OCI-LY3 (cell line): ENCODE measurements around the gene ACAN.
A peak's percentile ranks its signal among the peaks of the same experiment; 100 is the strongest.

Source experiments
- H2AFZ ChIP-seq: fragments of 200-600, 300-600 bp; shearing (Covaris generic); 2 replicates; pipeline ENCODE4 v1.6.0; 2014; ENCODE audit warnings: antibody characterized with exemption, low read depth, low read length
- H3K27ac ChIP-seq: fragments of 200-600, 300-600 bp; sonication (generic); 2 replicates; pipeline ENCODE4 v1.5.1; 2014; ENCODE audit warnings: mild to moderate bottlenecking, low read length, moderate library complexity, mixed read lengths
- H3K27me3 ChIP-seq: fragments of 200-600, 300-600 bp; sonication (generic); 2 replicates; pipeline ENCODE4 v1.6.1; 2014; ENCODE audit warnings: low read depth, low read length, mixed read lengths
- H3K36me3 ChIP-seq: fragments of 200-600, 300-600 bp; sonication (generic); replicated peaks from 2 replicates; pipeline ENCODE3; 2014; ENCODE audit warnings: low read depth, low read length, mixed read lengths
- H3K4me1 ChIP-seq: fragments of 300-600, 200-600 bp; sonication (generic); 2 replicates; pipeline ENCODE4 v1.6.1; 2014; ENCODE audit warnings: low read length, mixed read lengths
- H3K4me2 ChIP-seq: fragments of 200-600, 300-600 bp; sonication (generic); 2 replicates; pipeline ENCODE4 v1.6.1; 2014; ENCODE audit warnings: low read length, mixed read lengths
- H3K4me3 ChIP-seq: fragments of 300-600, 200-600 bp; sonication (generic); 2 replicates; pipeline ENCODE4 v1.5.1; 2014; ENCODE audit warnings: antibody characterized with exemption, mild to moderate bottlenecking, low read length, moderate library complexity
- H3K79me2 ChIP-seq: fragments of 300-600, 200-600 bp; shearing (Covaris generic); 2 replicates; pipeline ENCODE4 v1.6.1; 2014; ENCODE audit warnings: mild to moderate bottlenecking, low read length, mixed read lengths
- H3K9ac ChIP-seq: fragments of 300-600, 200-600 bp; shearing (Covaris generic); 2 replicates; pipeline ENCODE4 v1.6.0; 2014; ENCODE audit warnings: mild to moderate bottlenecking, low read length, moderate library complexity
- H3K9me3 ChIP-seq: fragments of 200-600, 300-600 bp; shearing (Covaris generic); 2 replicates; pipeline ENCODE4 v1.6.1; 2014; ENCODE audit warnings: low read length, mixed read lengths; ENCODE audit not compliant: insufficient read depth
- H4K20me1 ChIP-seq: fragments of 200-600, 300-600 bp; sonication (generic); 2 replicates; pipeline ENCODE4 v1.6.1; 2016; ENCODE audit warnings: low read length, mixed read lengths; ENCODE audit not compliant: insufficient read depth
- CTCF ChIP-seq: fragments of 200-600, 300-600 bp; sonication (generic); IDR thresholded peaks from 2 replicates; pipeline ENCODE4 v1.5.1; 2014; ENCODE audit warnings: antibody characterized with exemption, low read length, low read depth
- EZH2phosphoT487 ChIP-seq: fragments of 200-600 bp; shearing (Covaris generic); IDR thresholded peaks from 2 replicates; pipeline ENCODE4 v1.6.1; 2018; ENCODE audit warnings: antibody characterized with exemption, mixed run types, low read depth

ACAN gene

GRCh38 chr15:88909956-88910831, 107.0 kb downstream of the ACAN start:
- Histone ChIP-seq H3K79me2 (no peaks in the 10 kb centered on the region), H3K9ac (no peak overlapping the region), H3K9me3 (no peaks in the 10 kb centered on the region), H4K20me1 (no peaks in the 10 kb centered on the region), H3K4me2 (no peak overlapping the region), H3K27me3 (no peaks in the 10 kb centered on the region), H3K27ac (no peak overlapping the region), H3K4me1 (peaks cover 4% of the 10 kb centered on the region; the same call in 1 of the 2 replicates), H2AFZ (no peak overlapping the region), H3K36me3 (no peaks in the 10 kb centered on the region), H3K4me3 (no peak overlapping the region)
- TF ChIP-seq EZH2phosphoT487 (no peak), CTCF (no peak)

- Histone ChIP-seq H4K20me1 (no peaks in the 10 kb centered on the region), H3K4me1 (peaks cover 4% of the 10 kb centered on the region; the same call in 1 of the 2 replicates), H3K9me3 (no peaks in the 10 kb centered on the region), H3K9ac (no peak overlapping the region), H3K36me3 (no peaks in the 10 kb centered on the region), H2AFZ (no peak overlapping the region), H3K27me3 (no peaks in the 10 kb centered on the region), H3K4me3 (no peak overlapping the region), H3K4me2 (no peak overlapping the region), H3K79me2 (no peaks in the 10 kb centered on the region), H3K27ac (no peak overlapping the region)
- TF ChIP-seq EZH2phosphoT487 (no peak), CTCF (no peak)
Observed at GRCh38 chr15:88911766-88912118, 108.5 kb downstream of the ACAN start.

- H3K79me2 ChIP-seq = no peaks in the 10 kb centered on the region
- H3K27me3 ChIP-seq = 0 out of 2 replicates have a peak, but pooled peaks cover under 1% of the 10 kb centered on the region
Observed at GRCh38 chr15:88912500-88912921, 109.3 kb downstream of the ACAN start.

More at GRCh38 chr15:88912500-88912921, 109.3 kb downstream of the ACAN start:
- H3K4me1 ChIP-seq = peaks cover 4% of the 10 kb centered on the region; the same call in 1 of the 2 replicates
- peak overlapping the region; percentile 65; the same call in 1 of the 2 replicates for H3K9ac ChIP-seq
- H3K4me3 ChIP-seq = peak overlapping the region; percentile 82
- peak overlapping the region; percentile 92 for H2AFZ ChIP-seq
- TF ChIP-seq CTCF (no peak), EZH2phosphoT487 (no peak)
- no peaks in the 10 kb centered on the region for H4K20me1 ChIP-seq
- no peaks in the 10 kb centered on the region for H3K9me3 ChIP-seq
- H3K27ac ChIP-seq = no peak overlapping the region
- peak overlapping the region; percentile 89 for H3K4me2 ChIP-seq
- H3K36me3 ChIP-seq = no peaks in the 10 kb centered on the region
